HG03159 (cell line): ENCODE results near the gene HDHD2.

ENCODE experiments used
- ATAC-seq: cut with Tn5 transposase; IDR thresholded peaks from one replicate; pipeline ENCODE4 v1.9.1; 2021; ENCODE audit warnings: mild to moderate bottlenecking, moderate library complexity; ENCODE audit not compliant: unreplicated experiment

Gene HDHD2

DNA sequence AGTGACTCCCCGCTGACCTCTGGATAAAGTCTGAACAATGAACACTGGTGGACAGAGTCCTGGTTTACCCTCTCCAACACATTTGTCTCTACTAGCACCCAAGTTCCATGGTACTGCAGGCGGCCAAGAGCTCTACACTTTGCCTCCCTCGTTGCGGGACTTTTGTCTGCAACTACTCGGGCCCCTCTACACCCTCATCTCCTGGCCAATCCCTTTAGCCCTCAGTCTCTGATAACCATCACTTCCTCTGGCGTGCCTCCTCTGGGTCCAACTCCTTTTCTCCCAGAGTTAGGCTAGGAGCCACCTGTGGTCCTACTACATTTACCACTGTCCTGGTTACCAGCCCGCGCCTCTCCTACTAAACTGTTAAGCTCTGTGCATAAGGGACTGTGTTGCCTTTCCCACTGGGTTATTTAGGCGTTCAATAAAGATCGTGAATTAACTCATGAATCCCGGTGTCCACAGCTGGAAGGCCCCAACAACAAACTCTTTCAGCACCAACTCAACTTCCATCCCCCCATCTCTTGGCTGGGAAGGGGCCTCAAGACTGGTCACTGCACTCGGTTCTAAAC lies 757 bp downstream of the HDHD2 start:
- ATAC-seq: no peak

GRCh38 chr18:47146206-47146605 lies 4.1 kb downstream of the HDHD2 start:
- no peak for ATAC-seq

DNA sequence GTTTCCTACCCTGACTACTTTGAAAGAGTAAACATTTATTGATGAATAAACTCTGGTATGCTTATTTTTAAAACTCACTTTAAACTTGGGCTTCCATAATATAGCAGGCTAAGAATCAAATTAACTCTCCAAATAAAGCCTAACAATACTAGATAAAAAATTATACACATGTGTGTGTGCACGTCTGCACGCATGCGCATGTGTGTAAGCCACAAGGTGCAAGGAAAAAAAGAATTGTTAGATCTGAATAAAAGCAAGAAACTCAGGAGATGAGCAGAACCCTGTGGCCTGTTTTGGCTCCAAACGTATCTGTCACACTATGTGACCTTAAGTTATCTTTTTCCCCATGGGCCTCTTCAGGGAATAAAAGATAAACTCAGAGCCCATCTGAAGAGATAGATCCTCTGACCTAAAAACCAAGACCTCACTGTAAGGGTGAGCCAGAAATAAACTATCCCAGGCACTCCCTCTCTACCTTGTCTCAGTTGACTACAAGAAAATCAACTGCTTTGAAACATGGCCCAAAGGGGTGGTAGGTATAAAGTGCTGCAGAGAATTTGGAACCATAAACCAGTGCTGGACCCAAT lies 6.3 kb downstream of the HDHD2 start:
- no peak for ATAC-seq

DNA sequence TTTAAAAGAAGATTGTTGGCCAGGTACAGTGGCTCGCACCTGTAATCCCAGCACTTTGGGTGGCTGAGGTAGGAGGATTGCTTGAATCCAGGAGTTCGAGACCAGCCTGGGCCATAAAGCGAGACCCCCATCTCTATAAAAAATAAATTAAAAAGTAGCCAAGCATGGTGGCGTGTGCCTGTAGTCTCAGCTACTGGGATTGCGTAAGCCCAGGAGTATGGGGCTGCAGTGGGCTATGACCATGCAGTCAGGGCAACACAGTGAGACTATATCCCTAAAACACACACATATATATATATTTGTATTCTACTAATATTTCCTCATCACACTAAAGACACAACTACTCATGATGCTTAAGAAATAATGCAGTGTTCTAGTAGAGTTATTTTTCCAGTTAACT lies 7.1 kb downstream of the HDHD2 start:
- ATAC-seq: no peak

DNA sequence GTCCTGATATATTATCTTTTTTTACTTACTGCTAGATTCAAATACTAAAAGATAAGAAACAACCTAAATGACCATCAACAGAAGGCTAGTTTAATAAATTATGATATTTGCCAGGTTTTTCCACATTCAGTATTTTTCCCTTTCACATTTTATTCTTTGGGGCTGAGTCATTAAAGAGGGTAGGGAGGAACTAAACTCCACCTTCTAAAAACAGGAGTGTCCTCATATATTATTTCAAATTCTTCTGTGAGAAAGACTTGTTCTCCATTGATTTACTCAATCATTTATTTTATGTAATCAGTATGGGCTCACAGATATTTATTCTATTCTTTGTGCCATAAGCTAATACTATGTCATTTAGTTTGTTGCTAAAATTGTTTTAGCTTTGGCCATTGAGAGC lies 9.0 kb downstream of the HDHD2 start:
- no peak for ATAC-seq

DNA sequence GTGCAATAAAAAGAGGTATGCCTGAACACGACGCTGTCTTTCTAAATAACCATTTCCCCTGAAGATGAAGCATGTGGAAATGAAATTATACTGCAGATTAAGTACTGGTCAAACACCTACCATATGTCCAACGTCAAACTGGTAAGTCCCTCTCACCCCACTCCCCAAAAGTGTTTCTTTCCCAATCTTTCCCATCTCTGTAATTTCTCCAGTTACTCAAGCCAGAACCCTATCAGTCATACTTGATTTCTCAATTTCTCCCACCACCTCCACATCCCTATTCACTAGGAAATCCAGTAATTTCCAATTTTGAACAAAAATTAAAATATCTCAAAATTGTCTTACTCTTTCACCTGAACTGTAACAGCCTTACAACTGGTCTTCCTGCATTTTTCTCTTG lies 29.2 kb downstream of the HDHD2 start:
- ATAC-seq: no peak

GRCh38 chr18:47120428-47120827 lies 29.9 kb downstream of the HDHD2 start:
- peak; percentile 86 for ATAC-seq

DNA sequence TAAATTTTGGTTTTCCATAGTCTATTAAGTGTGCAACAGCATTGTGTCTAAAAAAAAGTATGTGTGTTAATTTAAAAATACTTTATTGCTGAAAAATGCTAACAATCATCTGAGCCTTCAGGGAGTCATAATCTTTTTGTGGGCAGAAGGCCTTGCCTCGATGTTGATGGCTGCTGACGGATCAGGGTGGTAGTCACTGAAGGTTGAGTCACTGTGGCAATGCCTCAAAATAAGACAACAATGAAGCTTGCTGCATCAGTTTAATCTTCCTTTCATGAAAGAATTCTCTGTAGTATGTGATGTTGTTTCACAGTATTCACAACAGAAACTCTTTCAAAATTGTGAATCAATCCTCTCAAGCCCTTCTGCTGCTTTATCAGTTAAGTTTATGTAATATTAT lies 31.3 kb downstream of the HDHD2 start:
- ATAC-seq: no peak

DNA sequence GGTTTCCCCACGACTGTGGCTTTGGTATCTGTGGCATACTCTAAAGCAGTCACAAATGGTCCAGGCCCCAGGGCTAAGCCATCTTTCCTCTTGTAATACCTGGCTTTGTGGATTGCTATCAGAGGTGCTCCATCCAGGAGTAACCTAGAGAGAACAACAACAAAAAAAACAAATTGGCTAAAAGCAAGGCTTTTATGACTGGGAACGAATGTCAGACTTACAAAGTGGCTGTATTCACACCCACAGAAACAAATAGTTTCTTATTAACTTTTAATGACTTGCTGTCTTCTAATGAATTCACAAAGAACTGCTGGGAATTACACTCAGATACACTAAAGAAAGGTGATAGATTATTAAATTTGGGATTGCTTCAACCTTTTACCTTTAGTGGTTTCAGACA lies 35.1 kb downstream of the HDHD2 start:
- no peak for ATAC-seq

- ATAC-seq: no peak
Observed at GRCh38 chr18:47113796-47114540, 36.3 kb downstream of the HDHD2 start.

- ATAC-seq: no peak
Observed at GRCh38 chr18:47110492-47111274, 39.6 kb downstream of the HDHD2 start.

DNA sequence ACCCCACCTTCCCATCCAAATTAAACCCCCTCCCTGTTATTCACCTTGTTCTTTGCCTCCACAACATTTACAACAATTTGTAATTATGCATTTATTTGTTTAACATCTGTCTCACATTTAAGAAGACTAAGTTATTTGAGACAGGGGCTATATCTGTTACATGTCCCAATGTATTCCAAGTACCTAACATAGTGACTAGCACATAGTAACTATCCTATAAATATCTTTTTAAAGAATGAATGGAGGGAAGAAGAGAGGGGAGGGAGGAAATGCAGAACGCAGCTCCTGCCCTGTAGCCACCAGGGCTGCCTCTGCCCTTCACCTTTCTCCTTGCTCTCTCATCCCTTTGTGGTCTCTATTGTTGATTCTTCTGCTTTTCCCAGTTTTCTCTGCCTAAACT lies 40.6 kb downstream of the HDHD2 start:
- ATAC-seq: no peak

DNA sequence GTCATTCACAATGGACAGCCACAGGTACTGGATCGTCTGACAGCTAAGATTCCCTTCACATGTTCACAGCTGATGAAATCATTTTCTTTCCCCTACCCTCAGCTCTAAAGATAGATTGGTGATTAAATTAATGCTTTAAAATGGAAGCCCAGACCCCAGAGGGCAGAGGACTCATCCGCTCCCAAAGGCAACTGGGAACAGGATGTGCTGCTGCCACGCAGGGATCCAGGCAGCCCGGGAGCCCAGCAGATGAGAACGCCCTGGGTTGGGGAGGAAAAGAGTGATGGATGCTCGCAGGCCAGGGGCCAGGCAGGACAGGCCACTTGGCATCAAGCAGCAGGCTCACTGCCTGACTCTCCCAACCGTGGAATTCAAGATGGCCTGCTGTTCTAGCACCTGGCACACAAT lies 41.3 kb downstream of the HDHD2 start:
- no peak for ATAC-seq

- no peak for ATAC-seq
Observed at GRCh38 chr18:47108373-47108772, 41.9 kb downstream of the HDHD2 start.

DNA sequence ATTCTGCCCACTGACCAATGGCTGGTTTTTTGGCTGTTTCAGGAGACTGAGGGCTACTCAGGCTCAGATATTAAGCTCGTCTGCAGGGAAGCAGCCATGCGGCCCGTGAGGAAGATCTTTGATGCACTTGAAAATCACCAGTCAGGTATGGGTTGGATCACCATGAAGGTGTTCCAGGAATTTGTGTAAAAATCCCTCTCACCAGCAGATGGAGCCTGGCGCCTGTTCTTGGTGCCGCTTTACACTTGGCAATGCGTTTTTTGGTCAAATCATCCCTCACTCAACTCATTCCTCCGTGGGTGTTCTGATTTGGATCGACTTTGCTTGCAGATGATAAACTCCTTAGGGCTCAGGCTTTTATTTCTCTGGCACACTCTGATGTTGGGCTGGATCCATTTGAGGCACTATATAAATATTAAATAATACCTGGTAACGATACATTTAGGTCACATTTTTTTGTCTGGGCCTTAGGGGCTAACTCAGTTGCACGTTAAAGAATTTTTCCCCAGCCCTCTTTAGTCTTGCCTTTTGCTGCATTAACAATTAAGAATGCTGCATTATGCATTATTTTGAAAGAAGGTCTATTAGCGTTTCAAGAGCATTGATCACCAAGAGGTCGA lies 50.0 kb downstream of the HDHD2 start:
- no peak for ATAC-seq

DNA sequence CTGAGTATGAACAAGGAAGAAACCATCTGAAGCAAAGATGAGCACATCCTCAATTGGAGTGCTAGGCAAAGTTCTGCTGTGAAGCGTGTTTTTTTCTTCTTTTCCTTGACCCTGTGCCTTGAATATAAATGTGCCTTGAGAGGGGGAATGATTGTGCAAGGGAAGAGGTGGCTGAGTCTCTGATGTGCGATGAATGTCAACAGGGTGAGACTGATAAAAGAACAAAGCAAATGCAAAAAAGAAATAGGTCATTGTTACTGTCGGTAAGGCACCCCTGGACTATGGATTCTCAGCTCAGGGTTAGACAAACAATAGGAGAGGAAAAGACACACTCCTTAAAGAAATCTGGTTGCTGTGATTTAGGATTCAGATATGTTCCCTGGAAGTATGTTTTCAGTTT lies 54.5 kb downstream of the HDHD2 start:
- ATAC-seq: no peak

- ATAC-seq: no peak
Observed at GRCh38 chr18:47087676-47088075, 62.6 kb downstream of the HDHD2 start.

GRCh38 chr18:47081578-47081977 lies 68.7 kb downstream of the HDHD2 start:
- ATAC-seq: no peak

GRCh38 chr18:47080872-47081271 lies 69.4 kb downstream of the HDHD2 start:
- ATAC-seq: no peak

GRCh38 chr18:47077111-47077510 lies 73.2 kb downstream of the HDHD2 start:
- no peak for ATAC-seq
